A673 (cell line): Measurements from ENCODE around the gene APOBEC3G.

ENCODE experiments used
- EZH2 ChIP-seq: fragments of 200-600 bp; sonication (generic); IDR thresholded peaks from 2 replicates; pipeline ENCODE4 v1.6.1; 2017; ENCODE audit warnings: borderline replicate concordance, low read depth, mild to moderate bottlenecking, mixed read lengths, antibody characterized with exemption, low read length; ENCODE audit not compliant: poor library complexity, severe bottlenecking
- TF ChIP-seq, protein P1 (sequence below): fragments of 300-800, 200-600 bp; sonication (generic); conservative IDR thresholded peaks from 2 replicates; pipeline ENCODE4 v1.5.1; 2017; ENCODE audit warnings: low read depth, mild to moderate bottlenecking, antibody characterized with exemption, low read length, moderate library complexity, mixed read lengths

DNA sequence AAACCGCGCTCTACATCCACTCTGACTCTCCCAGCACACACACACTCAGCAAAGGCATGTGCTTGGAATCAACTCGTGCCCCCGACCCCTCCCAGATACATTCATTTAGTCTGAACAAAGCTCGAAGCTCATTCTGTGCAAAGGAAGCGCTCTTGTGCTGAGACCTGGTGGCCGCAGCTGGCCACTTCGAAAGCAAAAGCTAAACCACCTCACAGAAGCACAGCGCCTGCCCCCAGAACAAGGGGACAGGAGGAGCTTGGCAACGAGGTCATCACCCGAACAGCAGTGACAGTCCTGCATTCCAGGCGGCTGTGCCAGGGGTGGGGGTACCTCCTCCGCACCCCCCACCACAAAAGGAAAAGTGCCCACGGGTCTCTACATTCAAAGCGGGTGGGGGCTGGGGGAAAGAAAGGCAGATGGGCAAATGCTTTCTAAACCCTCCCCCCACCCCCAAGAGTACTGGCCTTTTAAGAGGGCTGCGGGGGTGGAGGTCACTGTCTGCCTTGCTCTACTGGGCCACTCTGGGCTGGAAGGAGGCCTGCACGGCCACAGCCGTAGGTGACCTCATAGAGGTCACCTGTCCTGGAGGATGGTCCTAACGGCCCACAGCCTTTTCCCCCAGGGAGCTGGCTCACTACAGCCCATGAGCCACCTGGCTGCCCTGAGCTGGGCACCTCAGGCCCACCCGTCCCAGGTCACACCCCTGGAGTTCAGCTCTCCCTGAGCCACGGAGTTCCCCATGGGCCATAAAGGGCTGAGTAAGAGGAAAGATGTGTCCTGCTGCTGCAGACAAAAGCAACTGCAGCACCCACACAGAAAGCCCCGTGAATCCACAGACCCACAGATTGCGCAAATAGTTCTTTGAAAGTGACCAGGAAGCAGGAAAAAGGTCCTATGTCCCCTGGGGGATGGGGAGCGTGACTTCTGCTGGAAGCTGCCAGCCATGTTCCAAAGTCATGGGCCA lies 54.1 kb downstream of the APOBEC3G start:
- TF ChIP-seq, protein P1, sequence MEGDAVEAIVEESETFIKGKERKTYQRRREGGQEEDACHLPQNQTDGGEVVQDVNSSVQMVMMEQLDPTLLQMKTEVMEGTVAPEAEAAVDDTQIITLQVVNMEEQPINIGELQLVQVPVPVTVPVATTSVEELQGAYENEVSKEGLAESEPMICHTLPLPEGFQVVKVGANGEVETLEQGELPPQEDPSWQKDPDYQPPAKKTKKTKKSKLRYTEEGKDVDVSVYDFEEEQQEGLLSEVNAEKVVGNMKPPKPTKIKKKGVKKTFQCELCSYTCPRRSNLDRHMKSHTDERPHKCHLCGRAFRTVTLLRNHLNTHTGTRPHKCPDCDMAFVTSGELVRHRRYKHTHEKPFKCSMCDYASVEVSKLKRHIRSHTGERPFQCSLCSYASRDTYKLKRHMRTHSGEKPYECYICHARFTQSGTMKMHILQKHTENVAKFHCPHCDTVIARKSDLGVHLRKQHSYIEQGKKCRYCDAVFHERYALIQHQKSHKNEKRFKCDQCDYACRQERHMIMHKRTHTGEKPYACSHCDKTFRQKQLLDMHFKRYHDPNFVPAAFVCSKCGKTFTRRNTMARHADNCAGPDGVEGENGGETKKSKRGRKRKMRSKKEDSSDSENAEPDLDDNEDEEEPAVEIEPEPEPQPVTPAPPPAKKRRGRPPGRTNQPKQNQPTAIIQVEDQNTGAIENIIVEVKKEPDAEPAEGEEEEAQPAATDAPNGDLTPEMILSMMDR = no peak
- no peak for TF ChIP-seq EZH2
